ENCODE results near the gene MLLT10.

The MLLT10 gene

GRCh38 chr10:21694631-21695030 lies 160.6 kb downstream of the MLLT10 start:
- H3K36me3 ChIP-seq (ENCODE audit: control insufficient read depth, insufficient read depth, low read length): no peaks in the 10 kb centered on the region
- no CpG with 5 or more reads among the region's 3 CpGs for WGBS (ENCODE audit: insufficient coverage, insufficient read length)
- H3K27ac ChIP-seq (ENCODE audit: low read length): no peak overlapping the region

GRCh38 chr10:21696302-21696701 lies 162.3 kb downstream of the MLLT10 start:
- no peak overlapping the region for H3K4me3 ChIP-seq (ENCODE audit: low read length)
- H3K9me3 ChIP-seq (ENCODE audit: control insufficient read depth, insufficient read depth, low read length): no peaks in the 10 kb centered on the region
- no peak overlapping the region for H3K27ac ChIP-seq (ENCODE audit: low read length)
- H3K27me3 ChIP-seq (ENCODE audit: control insufficient read depth, insufficient read depth, low read length): no peaks in the 10 kb centered on the region
- no peaks in the 10 kb centered on the region for H3K36me3 ChIP-seq (ENCODE audit: control insufficient read depth, insufficient read depth, low read length)
- no peaks in the 10 kb centered on the region for H3K4me1 ChIP-seq (ENCODE audit: control insufficient read depth, insufficient read depth, low read length)
- no peak for DNase-seq (ENCODE audit: low read depth, low spot score)

More at GRCh38 chr10:21694631-21695030, 160.6 kb downstream of the MLLT10 start:
- Histone ChIP-seq H3K9me3 (ENCODE audit: control insufficient read depth, insufficient read depth, low read length) (no peaks in the 10 kb centered on the region), H3K27me3 (ENCODE audit: control insufficient read depth, insufficient read depth, low read length) (no peaks in the 10 kb centered on the region), H3K4me1 (ENCODE audit: control insufficient read depth, insufficient read depth, low read length) (no peaks in the 10 kb centered on the region), H3K4me3 (ENCODE audit: low read length) (no peak overlapping the region)
- DNase-seq (ENCODE audit: low read depth, low spot score): no peak

GRCh38 chr10:21699575-21699974 lies 165.5 kb downstream of the MLLT10 start:
- Histone ChIP-seq H3K9me3 (ENCODE audit: control insufficient read depth, insufficient read depth, low read length) (no peaks in the 10 kb centered on the region), H3K36me3 (ENCODE audit: control insufficient read depth, insufficient read depth, low read length) (no peaks in the 10 kb centered on the region)
- DNase-seq (ENCODE audit: low read depth, low spot score): no peak

GRCh38 chr10:21700474-21700873 lies 166.4 kb downstream of the MLLT10 start:
- DNase-seq (ENCODE audit: low read depth, low spot score): no peak
- Histone ChIP-seq H3K36me3 (ENCODE audit: control insufficient read depth, insufficient read depth, low read length) (no peaks in the 10 kb centered on the region), H3K27ac (ENCODE audit: low read length) (no peak overlapping the region), H3K4me3 (ENCODE audit: low read length) (no peak overlapping the region), H3K4me1 (ENCODE audit: control insufficient read depth, insufficient read depth, low read length) (no peaks in the 10 kb centered on the region), H3K27me3 (ENCODE audit: control insufficient read depth, insufficient read depth, low read length) (no peaks in the 10 kb centered on the region), H3K9me3 (ENCODE audit: control insufficient read depth, insufficient read depth, low read length) (no peaks in the 10 kb centered on the region)
- WGBS (ENCODE audit: insufficient coverage, insufficient read length): no CpG with 5 or more reads among the region's 2 CpGs

More at GRCh38 chr10:21699575-21699974, 165.5 kb downstream of the MLLT10 start:
- Histone ChIP-seq H3K27ac (ENCODE audit: low read length) (no peak overlapping the region), H3K4me1 (ENCODE audit: control insufficient read depth, insufficient read depth, low read length) (no peaks in the 10 kb centered on the region), H3K4me3 (ENCODE audit: low read length) (no peak overlapping the region), H3K27me3 (ENCODE audit: control insufficient read depth, insufficient read depth, low read length) (no peaks in the 10 kb centered on the region)
- no CpG with 5 or more reads among the region's 3 CpGs for WGBS (ENCODE audit: insufficient coverage, insufficient read length)

GRCh38 chr10:21702633-21703111 lies 168.6 kb downstream of the MLLT10 start:
- Histone ChIP-seq H3K36me3 (ENCODE audit: control insufficient read depth, insufficient read depth, low read length) (no peaks in the 10 kb centered on the region), H3K27ac (ENCODE audit: low read length) (no peak overlapping the region), H3K4me1 (ENCODE audit: control insufficient read depth, insufficient read depth, low read length) (no peaks in the 10 kb centered on the region), H3K9me3 (ENCODE audit: control insufficient read depth, insufficient read depth, low read length) (no peaks in the 10 kb centered on the region), H3K27me3 (ENCODE audit: control insufficient read depth, insufficient read depth, low read length) (no peaks in the 10 kb centered on the region), H3K4me3 (ENCODE audit: low read length) (no peak overlapping the region)
- DNase-seq (ENCODE audit: low read depth, low spot score): no peak
- no CpG with 5 or more reads among the region's 2 CpGs for WGBS (ENCODE audit: insufficient coverage, insufficient read length)

GRCh38 chr10:21705142-21705827 lies 171.3 kb downstream of the MLLT10 start:
- WGBS (ENCODE audit: insufficient coverage, insufficient read length): no CpG with 5 or more reads among the region's 5 CpGs
- DNase-seq (ENCODE audit: low read depth, low spot score): no peak
- Histone ChIP-seq H3K4me3 (ENCODE audit: low read length) (no peak overlapping the region), H3K4me1 (ENCODE audit: control insufficient read depth, insufficient read depth, low read length) (no peaks in the 10 kb centered on the region), H3K9me3 (ENCODE audit: control insufficient read depth, insufficient read depth, low read length) (no peaks in the 10 kb centered on the region), H3K36me3 (ENCODE audit: control insufficient read depth, insufficient read depth, low read length) (no peaks in the 10 kb centered on the region), H3K27me3 (ENCODE audit: control insufficient read depth, insufficient read depth, low read length) (no peaks in the 10 kb centered on the region), H3K27ac (ENCODE audit: low read length) (no peak overlapping the region)

GRCh38 chr10:21705828-21706176 lies 171.8 kb downstream of the MLLT10 start:
- WGBS (ENCODE audit: insufficient coverage, insufficient read length): no CpG with 5 or more reads among the region's 2 CpGs
- H3K27me3 ChIP-seq (ENCODE audit: control insufficient read depth, insufficient read depth, low read length): no peaks in the 10 kb centered on the region
- H3K9me3 ChIP-seq (ENCODE audit: control insufficient read depth, insufficient read depth, low read length): no peaks in the 10 kb centered on the region
- no peaks in the 10 kb centered on the region for H3K4me1 ChIP-seq (ENCODE audit: control insufficient read depth, insufficient read depth, low read length)
- DNase-seq (ENCODE audit: low read depth, low spot score): no peak
- H3K27ac ChIP-seq (ENCODE audit: low read length): no peak overlapping the region
- H3K36me3 ChIP-seq (ENCODE audit: control insufficient read depth, insufficient read depth, low read length): no peaks in the 10 kb centered on the region
- no peak overlapping the region for H3K4me3 ChIP-seq (ENCODE audit: low read length)

- no peaks in the 10 kb centered on the region for H3K36me3 ChIP-seq (ENCODE audit: control insufficient read depth, insufficient read depth, low read length)
- WGBS (ENCODE audit: insufficient coverage, insufficient read length): no CpG with 5 or more reads among the region's 3 CpGs
Measured at GRCh38 chr10:21707498-21707897, 173.5 kb downstream of the MLLT10 start.

GRCh38 chr10:21712975-21713374 lies 178.9 kb downstream of the MLLT10 start:
- no peaks in the 10 kb centered on the region for H3K4me1 ChIP-seq (ENCODE audit: control insufficient read depth, insufficient read depth, low read length)
- no peaks in the 10 kb centered on the region for H3K9me3 ChIP-seq (ENCODE audit: control insufficient read depth, insufficient read depth, low read length)
- H3K27me3 ChIP-seq (ENCODE audit: control insufficient read depth, insufficient read depth, low read length): no peaks in the 10 kb centered on the region
- DNase-seq (ENCODE audit: low read depth, low spot score): no peak
- H3K4me3 ChIP-seq (ENCODE audit: low read length): no peak overlapping the region
- WGBS (ENCODE audit: insufficient coverage, insufficient read length): no CpG with 5 or more reads among the region's 4 CpGs
- H3K36me3 ChIP-seq (ENCODE audit: control insufficient read depth, insufficient read depth, low read length): no peaks in the 10 kb centered on the region
- no peak overlapping the region for H3K27ac ChIP-seq (ENCODE audit: low read length)

More at GRCh38 chr10:21707498-21707897, 173.5 kb downstream of the MLLT10 start:
- Histone ChIP-seq H3K27ac (ENCODE audit: low read length) (no peak overlapping the region), H3K4me3 (ENCODE audit: low read length) (no peak overlapping the region), H3K9me3 (ENCODE audit: control insufficient read depth, insufficient read depth, low read length) (no peaks in the 10 kb centered on the region), H3K4me1 (ENCODE audit: control insufficient read depth, insufficient read depth, low read length) (no peaks in the 10 kb centered on the region), H3K27me3 (ENCODE audit: control insufficient read depth, insufficient read depth, low read length) (no peaks in the 10 kb centered on the region)
- DNase-seq (ENCODE audit: low read depth, low spot score): no peak

GRCh38 chr10:21715531-21716195 lies 181.6 kb downstream of the MLLT10 start:
- Histone ChIP-seq H3K4me1 (ENCODE audit: control insufficient read depth, insufficient read depth, low read length) (no peaks in the 10 kb centered on the region; the same call in 1 of the 2 replicates), H3K9me3 (ENCODE audit: control insufficient read depth, insufficient read depth, low read length) (no peaks in the 10 kb centered on the region), H3K4me3 (ENCODE audit: low read length) (no peak overlapping the region), H3K27ac (ENCODE audit: low read length) (no peak overlapping the region), H3K36me3 (ENCODE audit: control insufficient read depth, insufficient read depth, low read length) (no peaks in the 10 kb centered on the region), H3K27me3 (ENCODE audit: control insufficient read depth, insufficient read depth, low read length) (no peaks in the 10 kb centered on the region)
- WGBS (ENCODE audit: insufficient coverage, insufficient read length): no CpG with 5 or more reads among the region's 2 CpGs
- DNase-seq (ENCODE audit: low read depth, low spot score): no peak

Measured in iPS DF 6.9 (cell line).